Activated CD8-positive, alpha-beta T cell treated with anti-CD3 and anti-CD28 coated beads for 36 hours (primary cell): Measurements from ENCODE around the gene GUCY1B1. TPM values are rescaled to one million over a fixed set of nuclear protein-coding genes. Genes with fewer than 3 reads are reported as not detected.

Experiments
- ATAC-seq: fragments of 200-7000 bp; cut with Tn5 transposase; one replicate; pipeline ENCODE4 v1.10.0; 2021; ENCODE audit warnings: mild to moderate bottlenecking, moderate library complexity
- CTCF ChIA-PET: fragments of 350-600 bp; sonication (Branson Sonifier 250); formaldehyde crosslinking; loops from one replicate; lab custom pipeline; 2021; ENCODE audit warnings: antibody characterized with exemption; lab: Charles Lee
- POLR2A ChIA-PET: fragments of 350-600 bp; sonication (Branson Sonifier 250); formaldehyde crosslinking; loops from one replicate; lab custom pipeline; 2021; ENCODE audit warnings: antibody characterized with exemption; lab: Charles Lee
- DNase-seq: peaks from one replicate; pipeline ENCODE4 v3.0.0-alpha.2; 2020
- H3K27ac Mint-ChIP-seq: one replicate; pipeline ENCODE4 v1.8.0; 2021; ENCODE audit warnings: mild to moderate bottlenecking, mixed read lengths
- H3K27me3 Mint-ChIP-seq: one replicate; pipeline ENCODE4 v1.8.0; 2021; ENCODE audit warnings: mixed read lengths
- H3K36me3 Mint-ChIP-seq: one replicate; pipeline ENCODE4 v1.8.0; 2021; ENCODE audit warnings: low read depth, mixed read lengths
- H3K4me1 Mint-ChIP-seq: one replicate; pipeline ENCODE4 v1.8.0; 2021; ENCODE audit warnings: low read depth, mixed read lengths
- H3K4me3 Mint-ChIP-seq: one replicate; pipeline ENCODE4 v1.8.0; 2021; ENCODE audit warnings: mild to moderate bottlenecking, moderate library complexity, mixed read lengths
- H3K9me3 Mint-ChIP-seq: one replicate; pipeline ENCODE4 v1.8.0; 2021; ENCODE audit warnings: mixed read lengths
- intact Hi-C: fragments of 100-400 bp; cut with micrococcal nuclease; formaldehyde crosslinking; loops from one replicate; pipeline ENCODE4 v1.10.0; 2022
- total RNA-seq, 2 experiments: library from RNA; stranded (reverse); gene quantifications; one replicate each; pipeline ENCODE4 v1.2.3, GENCODE V29; 2021
- TF ChIP-seq, protein P1 (sequence below): fragments of 200-600 bp; IDR thresholded peaks from one replicate; pipeline ENCODE4 v1.8.0; 2022; ENCODE audit warnings: antibody characterized with exemption, mild to moderate bottlenecking

GUCY1B1 gene
- total RNA-seq, 2 experiments from 2014 or later: 0.16 to 0.27 TPM

DNA sequence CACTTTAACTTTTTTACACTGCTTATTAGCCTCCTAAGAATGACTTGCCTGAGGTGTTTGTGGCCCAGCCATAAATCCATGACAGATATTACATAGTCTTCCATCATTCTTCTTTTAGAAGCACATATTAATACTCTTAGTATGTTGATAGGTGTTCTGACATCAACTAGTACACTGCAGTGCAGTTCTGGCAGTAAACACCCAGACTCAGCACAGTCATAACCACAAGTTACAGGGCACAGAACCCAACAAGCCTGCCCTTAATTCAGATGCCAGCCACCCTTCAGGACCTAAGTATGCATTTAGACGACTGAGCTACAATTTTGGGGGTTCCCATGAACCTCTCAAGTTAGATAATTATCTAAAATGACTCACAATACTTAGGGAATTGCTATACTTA, 36.5 kb upstream of the GUCY1B1 start:
- Mint-ChIP-seq H3K36me3 (no peaks in the 10 kb centered on the region), H3K27ac (no peak overlapping the region), H3K27me3 (peaks cover 3% of the 10 kb centered on the region), H3K9me3 (no peaks in the 10 kb centered on the region), H3K4me3 (no peak overlapping the region), H3K4me1 (no peaks in the 10 kb centered on the region)
- ATAC-seq (no peak), DNase-seq (no peak)
- intact Hi-C loops: no loop called here
- POLR2A ChIA-PET: interaction anchor here (0.6 kb wide), 1 partner anchor 1259 kb away, joined by 3 read pairs; no protein-coding TSS in a partner anchor
- CTCF ChIA-PET: no interaction called here
- TF ChIP-seq, protein P1, sequence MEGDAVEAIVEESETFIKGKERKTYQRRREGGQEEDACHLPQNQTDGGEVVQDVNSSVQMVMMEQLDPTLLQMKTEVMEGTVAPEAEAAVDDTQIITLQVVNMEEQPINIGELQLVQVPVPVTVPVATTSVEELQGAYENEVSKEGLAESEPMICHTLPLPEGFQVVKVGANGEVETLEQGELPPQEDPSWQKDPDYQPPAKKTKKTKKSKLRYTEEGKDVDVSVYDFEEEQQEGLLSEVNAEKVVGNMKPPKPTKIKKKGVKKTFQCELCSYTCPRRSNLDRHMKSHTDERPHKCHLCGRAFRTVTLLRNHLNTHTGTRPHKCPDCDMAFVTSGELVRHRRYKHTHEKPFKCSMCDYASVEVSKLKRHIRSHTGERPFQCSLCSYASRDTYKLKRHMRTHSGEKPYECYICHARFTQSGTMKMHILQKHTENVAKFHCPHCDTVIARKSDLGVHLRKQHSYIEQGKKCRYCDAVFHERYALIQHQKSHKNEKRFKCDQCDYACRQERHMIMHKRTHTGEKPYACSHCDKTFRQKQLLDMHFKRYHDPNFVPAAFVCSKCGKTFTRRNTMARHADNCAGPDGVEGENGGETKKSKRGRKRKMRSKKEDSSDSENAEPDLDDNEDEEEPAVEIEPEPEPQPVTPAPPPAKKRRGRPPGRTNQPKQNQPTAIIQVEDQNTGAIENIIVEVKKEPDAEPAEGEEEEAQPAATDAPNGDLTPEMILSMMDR: no peak

DNA sequence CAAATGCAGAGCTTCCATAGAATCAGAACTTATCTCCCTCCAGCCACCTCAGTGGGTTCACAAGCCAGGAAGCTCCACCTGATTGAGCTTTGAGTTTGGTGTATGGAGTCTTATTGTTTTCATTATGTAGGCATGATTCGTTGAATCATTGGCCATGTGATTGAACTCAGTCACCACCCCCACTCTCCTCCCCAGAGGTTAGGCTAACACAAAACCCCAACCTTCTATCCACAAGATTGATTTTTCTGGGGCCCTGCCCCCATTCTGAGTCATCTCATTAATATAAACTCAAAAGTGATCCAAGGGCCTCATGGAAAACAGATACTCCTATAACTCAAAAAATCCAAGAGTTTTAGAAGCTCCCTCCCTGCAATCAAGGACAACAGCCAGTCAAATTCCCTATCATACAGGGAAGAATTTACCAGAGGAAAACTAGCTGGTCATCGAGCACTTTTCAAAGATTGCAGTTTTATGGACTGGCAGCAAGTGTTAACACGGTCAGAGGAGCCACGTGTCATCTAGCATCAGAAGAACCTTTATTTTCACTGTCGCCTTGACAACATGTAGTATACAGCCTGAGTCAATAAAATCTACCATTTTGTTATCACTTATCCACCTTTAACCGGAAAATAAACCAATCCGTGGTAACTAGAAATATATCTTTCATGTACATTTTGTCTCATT, 35.9 kb upstream of the GUCY1B1 start:
- ChIA-PET POLR2A (interaction anchor here (0.6 kb wide), 1 partner anchor 1258 kb away, joined by 3 read pairs; no protein-coding TSS in a partner anchor), CTCF (no interaction called here)
- Mint-ChIP-seq H3K4me1 (no peaks in the 10 kb centered on the region), H3K27ac (no peak overlapping the region), H3K4me3 (no peak overlapping the region), H3K36me3 (no peaks in the 10 kb centered on the region), H3K27me3 (peaks cover 3% of the 10 kb centered on the region), H3K9me3 (no peaks in the 10 kb centered on the region)
- DNase-seq (peak; percentile 9), ATAC-seq (no peak)
- intact Hi-C loops: no loop called here
- TF ChIP-seq, protein P1: no peak

DNA sequence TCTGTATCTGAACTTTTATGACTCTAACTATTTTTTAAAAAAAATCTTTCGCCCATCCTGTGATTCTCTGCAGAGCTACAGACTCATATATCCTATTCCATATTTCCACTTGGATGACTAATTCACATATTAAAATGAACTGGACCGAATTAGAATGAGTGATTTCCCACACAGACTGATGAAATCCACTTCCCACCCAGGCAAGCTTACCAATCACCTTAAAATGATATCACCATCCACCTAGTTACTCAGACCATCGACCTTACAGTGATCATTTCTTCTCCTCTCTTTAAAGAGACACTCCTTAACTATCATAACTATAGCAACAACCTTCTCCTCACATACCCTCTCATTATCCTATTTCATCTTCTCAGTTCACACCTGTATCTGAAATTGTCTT, 34.1 kb upstream of the GUCY1B1 start:
- ChIA-PET POLR2A (no interaction called here), CTCF (no interaction called here)
- Mint-ChIP-seq H3K9me3 (no peaks in the 10 kb centered on the region), H3K27ac (no peak overlapping the region), H3K36me3 (no peaks in the 10 kb centered on the region), H3K4me1 (no peaks in the 10 kb centered on the region), H3K4me3 (no peak overlapping the region), H3K27me3 (peaks cover 3% of the 10 kb centered on the region)
- DNase-seq (no peak), ATAC-seq (no peak)
- TF ChIP-seq, protein P1: no peak
- intact Hi-C loops: no loop called here

DNA sequence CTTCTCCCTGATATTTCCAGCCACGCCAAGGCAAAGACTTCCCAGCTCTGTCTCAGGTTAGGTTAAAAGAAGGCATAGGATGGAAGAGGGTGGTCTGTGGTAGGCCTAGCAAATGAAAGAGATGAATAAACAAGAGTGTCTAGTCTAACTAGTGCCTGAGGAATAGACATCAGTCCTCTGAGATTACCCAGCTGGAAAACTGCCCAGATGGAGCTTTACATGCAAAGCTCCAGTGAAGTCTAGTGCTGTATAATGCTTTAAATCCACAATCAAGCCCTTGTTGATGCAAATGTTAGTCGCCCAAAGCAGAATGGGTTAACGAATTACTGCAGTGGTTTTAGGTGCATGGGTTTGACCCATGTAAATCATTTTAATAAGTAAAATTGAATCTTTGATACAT, 24.8 kb upstream of the GUCY1B1 start:
- ATAC-seq (no peak), DNase-seq (no peak)
- no peaks in the 10 kb centered on the region for H3K27me3 Mint-ChIP-seq
- H3K36me3 Mint-ChIP-seq: no peaks in the 10 kb centered on the region
- no peaks in the 10 kb centered on the region for H3K9me3 Mint-ChIP-seq
- no peak overlapping the region for H3K27ac Mint-ChIP-seq
- no peak overlapping the region for H3K4me3 Mint-ChIP-seq
- intact Hi-C loops: no loop called here
- H3K4me1 Mint-ChIP-seq: no peaks in the 10 kb centered on the region
- TF ChIP-seq, protein P1: no peak
- ChIA-PET CTCF (interaction anchor here (1.4 kb wide), 1 partner anchor 13 kb away, joined by 3 read pairs; no protein-coding TSS in a partner anchor), POLR2A (no interaction called here)

DNA sequence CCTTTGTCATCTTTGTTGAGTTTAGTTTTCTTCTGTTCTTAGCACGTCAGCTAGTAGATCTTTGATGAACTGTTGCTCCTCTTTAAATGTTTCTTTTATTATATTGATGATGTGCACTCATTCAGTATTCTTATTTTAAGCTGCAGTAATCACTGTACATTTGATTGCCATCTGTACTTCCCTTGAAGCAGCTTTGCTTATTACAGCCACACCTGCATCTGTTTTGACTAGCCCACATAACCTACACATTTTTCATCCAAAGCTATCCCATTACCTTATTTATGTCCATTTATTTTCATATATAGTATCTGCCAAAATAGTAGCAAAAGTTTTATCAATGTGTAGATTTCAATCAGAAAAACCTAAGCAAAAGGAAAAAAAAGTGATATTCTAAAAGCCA, 23.9 kb upstream of the GUCY1B1 start:
- no peaks in the 10 kb centered on the region for H3K36me3 Mint-ChIP-seq
- no peaks in the 10 kb centered on the region for H3K27me3 Mint-ChIP-seq
- intact Hi-C loops: no loop called here

More for the DNA sequence above, 23.9 kb upstream of the GUCY1B1 start:
- ChIA-PET POLR2A (no interaction called here), CTCF (no interaction called here)
- no peaks in the 10 kb centered on the region for H3K4me1 Mint-ChIP-seq
- H3K4me3 Mint-ChIP-seq: no peak overlapping the region
- no peak overlapping the region for H3K27ac Mint-ChIP-seq
- TF ChIP-seq, protein P1: no peak
- no peaks in the 10 kb centered on the region for H3K9me3 Mint-ChIP-seq
- ATAC-seq: no peak
- no peak for DNase-seq
